Mesendoderm (in vitro differentiated cells): Measurements from ENCODE around the gene EYA2.

Source experiments
- DNase-seq: peaks from one replicate; pipeline ENCODE4 v3.0.0; 2013
- H2AK5ac ChIP-seq: 2 replicates; pipeline ENCODE4 v1.6.1; 2013; ENCODE audit warnings: low read length, inconsistent platforms
- H2BK120ac ChIP-seq: 2 replicates; pipeline ENCODE4 v1.6.1; 2013; ENCODE audit warnings: low read depth, mild to moderate bottlenecking, low read length, moderate library complexity, mixed read lengths
- H2BK15ac ChIP-seq: replicated peaks from 2 replicates; pipeline ENCODE4 v1.6.1; 2013; ENCODE audit warnings: low read depth, mild to moderate bottlenecking, moderate library complexity
- H2BK5ac ChIP-seq: 2 replicates; pipeline ENCODE4 v1.6.1; 2013; ENCODE audit warnings: low read length, inconsistent platforms
- H3K18ac ChIP-seq: 2 replicates; pipeline ENCODE4 v1.6.1; 2013; ENCODE audit warnings: mild to moderate bottlenecking, low read length, mixed read lengths
- H3K23ac ChIP-seq: one replicate; pipeline ENCODE4 v1.6.1; 2013; ENCODE audit warnings: low read length
- H3K27ac ChIP-seq: 2 replicates; pipeline ENCODE4 v1.5.1; 2013; ENCODE audit warnings: low read depth, mild to moderate bottlenecking, inconsistent platforms, low read length, moderate library complexity
- H3K27me3 ChIP-seq: 2 replicates; pipeline ENCODE4 v1.6.1; 2013; ENCODE audit warnings: low read length, control low read depth, mild to moderate bottlenecking, inconsistent platforms; ENCODE audit not compliant: insufficient read depth, poor library complexity
- H3K36me3 ChIP-seq: 2 replicates; pipeline ENCODE4 v1.6.1; 2013; ENCODE audit warnings: low read length, inconsistent platforms; ENCODE audit not compliant: control insufficient read depth, insufficient read depth
- H3K4ac ChIP-seq: one replicate; pipeline ENCODE4 v1.6.1; 2013; ENCODE audit warnings: low read depth, mild to moderate bottlenecking, low read length, moderate library complexity
- H3K4me1 ChIP-seq: 2 replicates; pipeline ENCODE4 v1.6.1; 2013; ENCODE audit warnings: low read depth, low read length, inconsistent platforms; ENCODE audit not compliant: control insufficient read depth
- H3K4me2 ChIP-seq: 2 replicates; pipeline ENCODE4 v1.6.1; 2013; ENCODE audit warnings: low read length
- H3K4me3 ChIP-seq: 2 replicates; pipeline ENCODE4 v1.5.1; 2013; ENCODE audit warnings: mild to moderate bottlenecking, low read length
- H3K56ac ChIP-seq: one replicate; pipeline ENCODE4 v1.6.1; 2013; ENCODE audit warnings: low read length
- H3K79me1 ChIP-seq: 2 replicates; pipeline ENCODE4 v1.6.1; 2013; ENCODE audit warnings: low read length, inconsistent platforms
- H3K79me2 ChIP-seq: 2 replicates; pipeline ENCODE4 v1.6.1; 2013; ENCODE audit warnings: mild to moderate bottlenecking, low read length; ENCODE audit not compliant: control insufficient read depth, insufficient read depth
- H3K9ac ChIP-seq: 2 replicates; pipeline ENCODE4 v1.6.1; 2013; ENCODE audit warnings: low read length, inconsistent platforms
- H4K5ac ChIP-seq: one replicate; pipeline ENCODE4 v1.6.1; 2013; ENCODE audit warnings: low read length
- H4K8ac ChIP-seq: one replicate; pipeline ENCODE4 v1.6.1; 2013; ENCODE audit warnings: low read depth, mild to moderate bottlenecking, control low read depth, low read length, moderate library complexity
- WGBS: extraction: QIAGEN DNeasy Blood & Tissue Kit; methylation state at CpG from one replicate; pipeline ENCODE4 v1.1.7; 2013; ENCODE audit warnings: low lambda C conversion rate, missing lambda C conversion rate; ENCODE audit not compliant: insufficient coverage; ENCODE audit errors: extremely low coverage; 5-methylcytosine and 5-hydroxymethylcytosine counted together

Gene EYA2

GRCh38 chr20:47228654-47229053 lies 334.0 kb downstream of the EYA2 start:
- H3K27me3 ChIP-seq = no peaks in the 10 kb centered on the region
- H3K79me1 ChIP-seq = peaks cover 2% of the 10 kb centered on the region
- H3K56ac ChIP-seq = no peak overlapping the region
- WGBS = no CpG with 5 or more reads among the region's 5 CpGs
- no peak overlapping the region for H2AK5ac ChIP-seq
- no peak overlapping the region for H3K4me2 ChIP-seq
- no peaks in the 10 kb centered on the region for H3K4me1 ChIP-seq
- H2BK5ac ChIP-seq = no peak overlapping the region
- H3K18ac ChIP-seq = no peak overlapping the region
- peaks cover 16% of the 10 kb centered on the region for H3K36me3 ChIP-seq
- no peak overlapping the region for H4K5ac ChIP-seq
- no peaks in the 10 kb centered on the region for H3K79me2 ChIP-seq
- no peak overlapping the region for H3K9ac ChIP-seq
- no peak overlapping the region for H3K4me3 ChIP-seq
- no peak overlapping the region for H3K23ac ChIP-seq
- H2BK15ac ChIP-seq = no peak overlapping the region
- no peak overlapping the region for H3K4ac ChIP-seq
- no peak for DNase-seq
- no peak overlapping the region for H2BK120ac ChIP-seq
- no peak overlapping the region for H3K27ac ChIP-seq
- no peak overlapping the region for H4K8ac ChIP-seq

- Histone ChIP-seq H3K4me2 (no peak overlapping the region), H4K5ac (no peak overlapping the region), H3K4ac (no peak overlapping the region), H3K27ac (no peak overlapping the region), H4K8ac (no peak overlapping the region), H3K23ac (no peak overlapping the region), H3K79me2 (no peaks in the 10 kb centered on the region), H3K9ac (no peak overlapping the region), H3K4me1 (no peaks in the 10 kb centered on the region), H2BK15ac (no peak overlapping the region), H2AK5ac (no peak overlapping the region), H3K79me1 (peaks cover 2% of the 10 kb centered on the region), H3K18ac (no peak overlapping the region), H2BK120ac (no peak overlapping the region), H3K36me3 (peaks cover 13% of the 10 kb centered on the region), H3K4me3 (no peak overlapping the region), H3K27me3 (no peaks in the 10 kb centered on the region), H2BK5ac (no peak overlapping the region), H3K56ac (no peak overlapping the region)
- no CpG with 5 or more reads among the region's 8 CpGs for WGBS
- DNase-seq = peak; percentile 50
Measured at GRCh38 chr20:47230811-47231256, 336.2 kb downstream of the EYA2 start.

DNA sequence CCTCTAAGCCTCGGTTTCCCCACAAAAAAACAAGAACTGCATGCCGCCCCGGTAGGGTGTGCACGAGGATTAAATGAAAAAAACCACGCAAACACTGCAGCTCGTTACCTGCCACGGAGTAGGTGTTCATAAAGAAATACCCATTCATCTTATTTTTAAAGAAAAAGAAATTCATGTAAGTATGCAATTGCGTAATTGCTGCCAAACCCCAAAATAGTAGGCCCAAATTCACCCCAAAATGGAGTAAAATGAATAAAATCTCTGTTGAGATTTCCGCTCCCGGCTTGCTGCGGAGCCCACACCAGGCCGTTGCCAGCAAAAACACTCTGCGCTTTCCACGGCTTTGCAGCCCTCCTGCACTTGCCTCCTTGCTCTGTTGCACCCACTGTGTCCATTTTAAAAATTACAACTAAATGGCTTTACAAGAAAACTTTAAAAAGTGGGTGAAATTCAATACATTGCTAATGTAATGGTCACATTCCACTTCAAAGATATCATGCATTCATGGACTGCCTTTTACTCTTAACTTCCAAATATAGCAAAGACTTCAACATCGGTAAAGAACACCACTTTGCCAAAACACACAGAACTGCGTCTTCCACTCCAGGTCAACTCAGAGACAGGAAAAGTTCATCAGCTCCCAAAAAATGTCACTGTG lies 336.9 kb downstream of the EYA2 start:
- no peaks in the 10 kb centered on the region for H3K27me3 ChIP-seq
- no peak overlapping the region for H3K4me2 ChIP-seq
- no peak overlapping the region for H3K18ac ChIP-seq
- H2BK15ac ChIP-seq = no peak overlapping the region
- no peak overlapping the region for H3K4me3 ChIP-seq
- H2BK120ac ChIP-seq = no peak overlapping the region
- H3K4me1 ChIP-seq = no peaks in the 10 kb centered on the region
- no peak overlapping the region for H3K23ac ChIP-seq
- WGBS = no CpG with 5 or more reads among the region's 16 CpGs
- H3K9ac ChIP-seq = no peak overlapping the region
- H3K79me2 ChIP-seq = no peaks in the 10 kb centered on the region
- no peak overlapping the region for H4K5ac ChIP-seq
- H3K36me3 ChIP-seq = peaks cover 8% of the 10 kb centered on the region
- no peak overlapping the region for H2AK5ac ChIP-seq
- H3K56ac ChIP-seq = no peak overlapping the region
- H3K27ac ChIP-seq = no peak overlapping the region
- peaks cover 2% of the 10 kb centered on the region for H3K79me1 ChIP-seq
- no peak for DNase-seq
- no peak overlapping the region for H4K8ac ChIP-seq
- H3K4ac ChIP-seq = no peak overlapping the region
- no peak overlapping the region for H2BK5ac ChIP-seq

GRCh38 chr20:47232518-47232917 lies 337.9 kb downstream of the EYA2 start:
- H3K79me2 ChIP-seq = no peaks in the 10 kb centered on the region
- no peak overlapping the region for H2BK15ac ChIP-seq
- WGBS = no CpG with 5 or more reads among the region's 3 CpGs

GRCh38 chr20:47233333-47234188 lies 338.9 kb downstream of the EYA2 start:
- H3K23ac ChIP-seq = no peak overlapping the region
- H3K4me1 ChIP-seq = no peaks in the 10 kb centered on the region
- H2BK5ac ChIP-seq = no peak overlapping the region
- no peak for DNase-seq
- H3K79me1 ChIP-seq = peaks cover 2% of the 10 kb centered on the region
- H3K56ac ChIP-seq = no peak overlapping the region
- no peak overlapping the region for H3K18ac ChIP-seq
- H4K5ac ChIP-seq = no peak overlapping the region
- no peak overlapping the region for H3K27ac ChIP-seq
- no peaks in the 10 kb centered on the region for H3K27me3 ChIP-seq
- H2AK5ac ChIP-seq = no peak overlapping the region
- H3K4me3 ChIP-seq = no peak overlapping the region
- H3K79me2 ChIP-seq = no peaks in the 10 kb centered on the region
- no peak overlapping the region for H4K8ac ChIP-seq
- no CpG with 5 or more reads among the region's 9 CpGs for WGBS
- no peak overlapping the region for H2BK120ac ChIP-seq
- H3K4me2 ChIP-seq = no peak overlapping the region
- H3K4ac ChIP-seq = no peak overlapping the region
- H3K36me3 ChIP-seq = peaks cover 6% of the 10 kb centered on the region
- no peak overlapping the region for H2BK15ac ChIP-seq
- no peak overlapping the region for H3K9ac ChIP-seq

More at GRCh38 chr20:47232518-47232917, 337.9 kb downstream of the EYA2 start:
- Histone ChIP-seq H4K5ac (no peak overlapping the region), H3K27ac (no peak overlapping the region), H2AK5ac (no peak overlapping the region), H3K4me1 (no peaks in the 10 kb centered on the region), H3K4me2 (no peak overlapping the region), H3K56ac (no peak overlapping the region), H3K79me1 (peaks cover 2% of the 10 kb centered on the region), H3K23ac (no peak overlapping the region), H3K4ac (no peak overlapping the region), H3K4me3 (no peak overlapping the region), H3K9ac (no peak overlapping the region), H2BK5ac (no peak overlapping the region), H3K36me3 (peaks cover 6% of the 10 kb centered on the region), H4K8ac (no peak overlapping the region), H3K27me3 (no peaks in the 10 kb centered on the region), H2BK120ac (no peak overlapping the region), H3K18ac (no peak overlapping the region)
- no peak for DNase-seq
